Activated naive CD4-positive, alpha-beta T cell treated with anti-CD3 and anti-CD28 coated beads, Interleukin-2, amount 50 U/mL, for 72 hours (primary cell): ENCODE measurements around the gene METTL8. TPM values are rescaled to one million over a fixed set of nuclear protein-coding genes. Genes with fewer than 3 reads are reported as not detected.
"Not testable (repeated sequence)": the region's sequence is repeated elsewhere in the genome, so short reads cannot be mapped to it uniquely, and the experiment has no call there.

Experiments used
- ATAC-seq, 2 donors: fragments of 150-1000 bp; cut with Tn5 transposase; 2 replicates each; pipeline ENCODE4 v1.10.0; 2021; ENCODE audit warnings: mild to moderate bottlenecking in 2 of 2, moderate library complexity in 2 of 2
- DNase-seq, 2 donors: peaks; one replicate each; pipeline ENCODE4 v3.0.0; 2021 to 2022; ENCODE audit warnings: low spot score in 2 of 2
- H3K27ac Mint-ChIP-seq, 2 donors: one replicate each; pipeline ENCODE4 v1.8.0; 2022; ENCODE audit warnings: mild to moderate bottlenecking in 2 of 2, mixed read lengths in 2 of 2
- H3K36me3 Mint-ChIP-seq, 2 donors: one replicate each; pipeline ENCODE4 v1.8.0; 2022; ENCODE audit warnings: mixed read lengths in 2 of 2
- H3K9me3 Mint-ChIP-seq, 2 donors: one replicate each; pipeline ENCODE4 v1.8.0; 2022; ENCODE audit warnings: mixed read lengths in 2 of 2
- total RNA-seq, 2 donors: library from RNA; stranded (reverse); gene quantifications; one replicate each; pipeline ENCODE4 v1.2.3, GENCODE V29; 2022

The METTL8 gene
- total RNA-seq, 2 donors from 2014 or later = 20.0 to 43.1 TPM

DNA sequence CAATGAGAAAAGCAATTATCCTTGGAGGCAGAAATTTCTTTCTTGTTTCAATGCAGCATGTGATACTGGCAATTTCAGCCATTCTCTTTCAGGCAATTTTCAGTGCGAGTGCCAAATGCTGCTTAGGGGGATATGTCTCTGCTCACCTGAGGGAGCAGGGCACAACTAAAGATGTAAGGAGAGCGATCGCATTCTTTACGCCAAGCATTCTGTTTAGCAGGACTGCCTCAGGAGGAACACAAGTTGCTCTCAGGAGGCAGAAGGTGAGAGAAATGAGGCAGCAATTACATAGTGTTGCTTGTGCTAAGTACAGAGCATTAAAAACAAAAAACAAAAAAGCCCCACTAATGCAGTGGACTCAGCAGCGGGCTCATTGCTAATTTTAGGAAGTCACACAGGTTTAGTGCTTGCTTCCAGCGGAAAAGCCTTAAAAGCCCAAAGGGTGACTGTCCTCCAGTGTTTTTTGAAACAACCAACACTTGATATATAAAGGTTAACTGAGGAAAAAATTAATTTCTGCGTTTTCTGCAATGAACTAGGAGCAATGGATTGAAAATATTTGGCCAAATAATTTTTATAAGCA is 116.9 kb downstream of the METTL8 start:
- peaks cover 9 to 63% of the 10 kb centered on the region in 2 donors for H3K36me3 Mint-ChIP-seq
- DNase-seq (no peak), ATAC-seq (no peak)
- peak overlapping the region in 1 of 2 donors; percentile 66 for H3K27ac Mint-ChIP-seq
- peaks cover 5 to 6% of the 10 kb centered on the region in 2 donors for H3K9me3 Mint-ChIP-seq

DNA sequence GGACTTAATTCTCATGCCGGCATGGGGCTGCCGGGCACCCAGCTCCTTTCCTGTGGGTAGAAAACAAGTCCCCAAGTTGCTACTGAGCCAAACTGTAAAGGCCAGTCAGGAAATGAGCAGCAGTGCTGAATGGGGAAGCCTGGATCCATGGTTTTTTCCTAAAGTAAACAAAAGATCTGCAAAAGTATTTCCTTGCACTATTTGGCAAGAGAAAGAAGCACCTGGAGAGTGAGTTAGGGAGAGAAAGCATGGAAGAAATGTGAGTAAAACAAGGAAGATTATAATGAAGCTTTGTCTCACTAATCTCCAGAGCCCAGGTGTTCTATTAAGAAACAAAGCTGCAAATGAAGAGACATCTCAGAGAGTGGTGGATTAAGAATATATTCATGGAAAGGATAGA is 117.6 kb downstream of the METTL8 start:
- peaks cover 16 to 64% of the 10 kb centered on the region in 2 donors for H3K36me3 Mint-ChIP-seq
- no peak for DNase-seq
- H3K27ac Mint-ChIP-seq = peak overlapping the region in 1 of 2 donors; percentile 66
- no peak for ATAC-seq
- peaks cover 11 to 13% of the 10 kb centered on the region in 2 donors for H3K9me3 Mint-ChIP-seq

GRCh38 chr2:171315781-171316180 is 118.0 kb downstream of the METTL8 start:
- DNase-seq = no peak
- H3K36me3 Mint-ChIP-seq = peaks cover 20 to 64% of the 10 kb centered on the region in 2 donors
- no peak for ATAC-seq
- H3K9me3 Mint-ChIP-seq = peaks cover 14 to 17% of the 10 kb centered on the region in 2 donors
- H3K27ac Mint-ChIP-seq = no peak overlapping the region

DNA sequence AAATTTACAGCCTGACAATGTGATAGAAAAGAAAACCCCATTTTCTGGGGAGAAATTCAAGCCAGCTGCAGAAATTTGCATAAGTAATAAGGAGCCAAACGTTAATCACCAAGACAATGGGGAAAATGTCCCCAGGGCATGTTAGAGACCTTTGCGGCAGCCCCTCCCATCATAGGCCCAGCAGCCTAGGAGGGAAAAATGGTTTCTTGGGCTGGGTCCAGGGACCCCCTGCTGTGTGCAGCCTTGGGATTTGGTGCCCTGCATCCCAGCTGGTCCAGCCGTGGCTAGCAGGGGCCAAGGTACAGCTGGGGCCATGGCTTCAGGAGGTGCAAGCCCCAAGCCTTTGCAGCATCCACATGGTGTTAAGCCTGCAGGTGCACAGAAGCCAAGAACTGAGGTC is 121.6 kb downstream of the METTL8 start:
- DNase-seq, ATAC-seq, H3K27ac Mint-ChIP-seq: not testable (repeated sequence)
- peaks cover 23 to 63% of the 10 kb centered on the region in 2 donors for H3K36me3 Mint-ChIP-seq
- H3K9me3 Mint-ChIP-seq = peaks cover 14 to 19% of the 10 kb centered on the region in 2 donors

DNA sequence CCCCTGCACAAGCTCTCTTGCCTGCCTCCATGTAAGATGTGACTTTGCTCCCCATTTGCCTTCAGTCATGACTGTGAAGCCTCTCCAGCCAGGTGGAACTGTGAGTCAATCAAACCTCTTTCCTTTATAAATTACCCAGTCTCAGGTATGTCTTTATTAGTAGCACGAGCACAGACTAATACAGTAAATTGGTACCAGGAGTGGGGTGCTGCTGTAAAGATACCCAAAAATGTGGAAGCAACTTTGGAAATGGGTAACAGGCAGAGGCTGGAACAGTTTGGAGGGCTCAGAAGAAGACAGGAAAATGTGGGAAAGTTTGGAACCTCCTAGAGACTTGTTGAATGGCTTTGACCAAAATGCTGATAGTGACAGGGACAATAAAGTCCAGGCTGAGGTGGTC is 122.2 kb downstream of the METTL8 start:
- H3K27ac Mint-ChIP-seq, ATAC-seq: not testable (repeated sequence)
- H3K36me3 Mint-ChIP-seq = peaks cover 23 to 62% of the 10 kb centered on the region in 2 donors

DNA sequence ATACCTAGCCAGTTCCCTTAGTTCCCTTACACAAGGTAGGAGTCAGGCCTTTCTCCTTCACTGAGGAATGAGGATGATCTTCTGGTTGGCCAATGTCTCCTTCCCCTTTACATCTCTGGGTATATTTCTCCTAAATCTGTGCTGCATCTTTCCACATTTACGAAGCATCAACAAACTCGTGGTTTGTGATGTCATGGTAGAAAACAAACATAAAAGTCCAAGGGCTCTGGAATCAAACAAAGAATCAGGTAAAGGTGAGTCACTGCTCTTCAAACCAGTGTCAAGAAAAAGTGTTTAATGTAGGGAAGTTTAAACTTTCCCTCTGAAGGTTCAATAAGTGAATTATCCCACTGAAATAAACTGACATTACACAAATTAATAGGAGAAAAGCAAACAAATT is 122.9 kb downstream of the METTL8 start:
- Mint-ChIP-seq H3K27ac (peak overlapping the region; percentile 10 to 25), H3K9me3 (peaks cover 14 to 19% of the 10 kb centered on the region in 2 donors), H3K36me3 (peaks cover 23 to 55% of the 10 kb centered on the region in 2 donors)
- DNase-seq (no peak), ATAC-seq (no peak)

More for the DNA sequence above, 122.2 kb downstream of the METTL8 start:
- peaks cover 14 to 19% of the 10 kb centered on the region in 2 donors for H3K9me3 Mint-ChIP-seq
- not testable (repeated sequence) for DNase-seq

DNA sequence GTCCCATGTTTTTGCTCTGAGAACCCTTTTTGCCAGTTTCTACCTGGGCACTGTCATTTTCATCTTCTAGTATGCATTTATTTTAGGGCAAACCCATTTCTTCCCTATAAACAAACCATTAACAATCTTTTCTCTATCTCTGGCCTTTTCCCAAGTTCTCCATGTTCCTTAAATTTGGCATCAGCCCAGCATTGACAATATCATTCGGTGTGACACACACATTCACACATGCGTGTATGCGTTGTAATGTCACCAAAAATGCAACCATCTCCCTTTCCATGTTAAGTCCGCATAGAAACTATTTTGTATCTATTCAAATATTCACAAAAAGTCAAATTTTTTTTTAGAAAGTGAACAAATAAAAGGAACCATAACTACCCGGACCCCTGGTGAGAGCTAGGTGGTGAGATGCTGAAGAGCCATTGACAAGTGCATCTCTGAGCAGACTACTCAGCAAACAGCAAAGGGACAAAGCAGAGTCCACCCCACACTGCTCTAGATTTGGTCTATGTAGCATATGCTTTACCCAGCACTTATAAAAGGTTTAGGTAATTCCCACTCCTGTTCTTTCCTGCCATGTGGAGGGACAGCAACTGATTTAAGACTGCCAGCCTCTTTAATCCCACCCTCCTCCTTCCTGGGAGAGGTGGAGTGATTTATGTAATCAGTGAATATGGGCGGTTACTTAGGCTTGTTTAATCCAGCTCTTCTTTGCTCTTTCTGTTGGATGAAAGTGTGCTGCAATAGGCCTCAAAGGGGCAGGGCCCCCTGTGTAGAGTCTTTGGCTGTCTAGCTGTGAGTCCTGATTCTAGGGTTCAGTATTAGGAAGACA is 124.1 kb downstream of the METTL8 start:
- Mint-ChIP-seq H3K36me3 (peaks cover 23 to 43% of the 10 kb centered on the region in 2 donors), H3K9me3 (peaks cover 14 to 19% of the 10 kb centered on the region in 2 donors), H3K27ac (no peak overlapping the region)
- DNase-seq (no peak), ATAC-seq (peak in 1 of 2 donors; percentile 58)

GRCh38 chr2:171308280-171309054 is 125.3 kb downstream of the METTL8 start:
- ATAC-seq (peak in 1 of 2 donors; percentile 35), DNase-seq (no peak)
- Mint-ChIP-seq H3K36me3 (peaks cover 23 to 35% of the 10 kb centered on the region in 2 donors), H3K27ac (no peak overlapping the region), H3K9me3 (peaks cover 14 to 15% of the 10 kb centered on the region in 2 donors)

DNA sequence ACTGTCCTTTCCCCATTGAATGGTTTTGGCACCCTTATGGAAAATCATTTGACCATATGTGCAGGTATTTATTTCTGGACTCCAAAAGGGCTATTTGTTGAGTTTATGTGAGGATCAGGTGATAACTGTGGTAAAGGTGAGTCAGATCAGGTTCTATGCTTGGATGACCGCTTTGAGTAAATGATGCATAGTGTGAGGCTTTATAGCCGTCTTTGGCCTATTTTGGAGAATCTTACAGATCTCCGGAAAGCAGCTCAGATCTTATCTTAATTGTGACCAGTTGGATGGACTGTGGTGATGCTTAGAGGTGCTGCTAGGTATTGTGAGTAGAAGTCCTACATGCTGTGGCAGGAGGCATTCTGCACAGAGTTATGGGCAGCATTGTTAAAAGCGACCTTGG is 126.2 kb downstream of the METTL8 start:
- no peak overlapping the region for H3K27ac Mint-ChIP-seq
- peak in 1 of 2 donors; percentile 27 for ATAC-seq
- no peak for DNase-seq
- peaks cover 21 to 31% of the 10 kb centered on the region in 2 donors for H3K36me3 Mint-ChIP-seq
- H3K9me3 Mint-ChIP-seq = peaks cover 14 to 15% of the 10 kb centered on the region in 2 donors

GRCh38 chr2:171297956-171298355 is 135.8 kb downstream of the METTL8 start:
- ATAC-seq (no peak), DNase-seq (no peak)
- Mint-ChIP-seq H3K27ac (no peak overlapping the region), H3K36me3 (peaks cover 0 to 5% of the 10 kb centered on the region in 2 donors), H3K9me3 (no peaks in the 10 kb centered on the region)

- ATAC-seq = no peak
- peaks cover 0 to 5% of the 10 kb centered on the region in 2 donors for H3K36me3 Mint-ChIP-seq
- H3K27ac Mint-ChIP-seq = no peak overlapping the region
- peaks cover 0 to 4% of the 10 kb centered on the region in 2 donors for H3K9me3 Mint-ChIP-seq
- no peak for DNase-seq
Observed at GRCh38 chr2:171294608-171295007, 139.2 kb downstream of the METTL8 start.

DNA sequence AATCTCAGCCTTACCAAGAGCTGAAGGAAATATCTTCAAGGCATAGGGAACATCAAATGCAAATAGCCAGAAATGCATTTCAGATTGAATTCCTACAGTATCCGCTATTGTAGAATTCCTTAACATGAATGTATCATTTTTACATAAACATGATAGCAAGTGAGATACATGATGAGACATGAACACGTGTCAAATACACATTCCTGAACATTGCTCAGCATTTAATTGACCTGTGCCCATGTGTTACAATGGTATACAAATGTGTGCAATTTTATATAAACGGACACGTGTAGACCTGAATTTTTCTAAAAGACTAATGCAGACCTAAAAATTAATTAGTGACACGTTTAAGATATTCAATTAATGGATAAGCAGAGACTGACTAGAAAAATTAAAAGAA is 140.1 kb downstream of the METTL8 start:
- ATAC-seq (no peak), DNase-seq (no peak)
- peaks cover 0 to 5% of the 10 kb centered on the region in 2 donors for H3K36me3 Mint-ChIP-seq
- peaks cover 0 to 4% of the 10 kb centered on the region in 2 donors for H3K9me3 Mint-ChIP-seq
- no peak overlapping the region for H3K27ac Mint-ChIP-seq

DNA sequence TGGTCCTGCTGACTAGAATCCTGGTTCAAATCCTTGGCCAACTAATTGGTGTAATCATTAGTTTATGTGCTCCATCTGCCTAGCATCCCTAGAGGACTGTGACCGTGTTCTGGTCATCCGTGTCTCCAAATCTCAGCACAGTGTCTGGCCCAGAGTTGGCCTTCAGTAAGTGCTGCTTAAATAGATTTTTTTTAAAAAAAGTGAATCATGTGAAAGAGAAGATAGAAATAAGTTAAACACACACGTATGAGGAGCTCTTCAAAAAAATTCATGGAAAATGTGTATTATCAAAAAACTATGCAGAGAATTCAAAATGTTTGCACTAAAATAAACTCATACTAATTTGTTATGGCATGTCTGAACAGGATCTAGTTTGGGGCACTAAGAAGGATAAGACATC is 143.8 kb downstream of the METTL8 start:
- H3K36me3 Mint-ChIP-seq = peaks cover 0 to 5% of the 10 kb centered on the region in 2 donors
- H3K9me3 Mint-ChIP-seq = peaks cover 0 to 4% of the 10 kb centered on the region in 2 donors
- ATAC-seq (no peak), DNase-seq (no peak)
- no peak overlapping the region for H3K27ac Mint-ChIP-seq

DNA sequence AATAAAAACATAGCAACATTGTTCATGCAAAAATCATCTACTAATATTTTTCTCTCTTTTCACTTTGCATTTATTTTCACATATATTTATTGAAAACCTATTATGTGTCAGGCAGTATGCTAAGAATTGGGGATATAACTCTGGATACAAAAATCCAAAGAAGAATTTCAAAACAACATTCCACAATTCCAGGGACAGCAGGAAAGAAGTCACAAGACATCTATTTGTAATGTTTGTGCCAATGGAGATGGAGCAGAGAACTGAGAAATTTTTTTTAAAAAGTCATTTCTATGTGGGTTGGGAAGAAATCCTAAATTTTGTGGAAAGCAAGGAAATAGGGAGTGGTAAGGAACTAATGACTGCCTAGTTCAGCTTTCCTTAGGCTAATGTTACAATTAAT is 144.5 kb downstream of the METTL8 start:
- peaks cover 0 to 4% of the 10 kb centered on the region in 2 donors for H3K9me3 Mint-ChIP-seq
- no peak overlapping the region for H3K27ac Mint-ChIP-seq
- H3K36me3 Mint-ChIP-seq = no peaks in the 10 kb centered on the region
- ATAC-seq (no peak), DNase-seq (no peak)

DNA sequence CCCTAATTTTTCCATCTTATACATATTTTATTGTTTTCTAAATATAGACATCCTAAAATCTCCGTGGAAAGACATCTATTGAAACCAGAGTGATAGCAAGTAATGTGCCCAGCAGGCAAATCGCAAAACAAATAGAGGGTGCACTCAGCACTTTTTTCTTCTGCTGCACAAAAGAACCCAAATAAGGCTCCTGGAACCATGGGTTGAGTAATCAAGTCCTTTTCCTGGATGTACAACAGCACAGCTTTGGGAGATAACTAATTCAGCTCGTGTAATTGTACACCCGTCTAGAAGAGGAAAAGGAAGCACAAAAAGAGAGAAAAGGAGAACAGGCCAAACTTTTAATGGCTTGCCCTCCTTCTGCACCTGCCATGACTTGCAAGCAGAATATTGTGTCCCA is 146.2 kb downstream of the METTL8 start:
- ATAC-seq (no peak), DNase-seq (no peak)
- no peaks in the 10 kb centered on the region for H3K36me3 Mint-ChIP-seq
- H3K9me3 Mint-ChIP-seq = peaks cover 0 to 4% of the 10 kb centered on the region in 2 donors
- H3K27ac Mint-ChIP-seq = peak overlapping the region in 1 of 2 donors; percentile 61

GRCh38 chr2:171287036-171287571 is 146.7 kb downstream of the METTL8 start:
- ATAC-seq (no peak), DNase-seq (no peak)
- Mint-ChIP-seq H3K9me3 (peaks cover 0 to 4% of the 10 kb centered on the region in 2 donors), H3K27ac (peak overlapping the region in 1 of 2 donors; percentile 61), H3K36me3 (no peaks in the 10 kb centered on the region)
